ENCODE data around the gene GTPBP1.

DNA sequence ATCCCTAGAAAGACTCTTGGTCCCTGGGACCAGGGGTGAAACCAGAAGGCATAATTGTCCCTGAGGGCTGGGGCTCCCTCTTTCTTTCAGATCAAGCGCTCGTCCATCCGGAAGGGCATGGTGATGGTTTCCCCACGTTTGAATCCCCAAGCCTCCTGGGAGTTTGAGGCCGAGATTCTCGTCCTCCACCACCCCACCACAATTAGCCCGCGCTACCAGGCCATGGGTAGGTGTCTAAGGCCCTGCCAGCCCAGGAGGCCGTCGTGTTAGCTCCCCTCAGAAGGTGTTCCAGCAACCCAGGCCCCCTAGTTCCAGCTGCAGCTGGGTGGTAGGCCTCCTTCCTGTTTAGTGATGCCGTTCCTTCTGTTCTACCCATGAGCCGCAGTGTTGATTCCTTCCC is 21.4 kb downstream of the GTPBP1 start:
- TF ChIP-seq GATA2 (IDR thresholded peaks at IDR 0.05; ENCODE audit: low read depth, low read length) (no peak), GATA3 (IDR thresholded peaks at IDR 0.05; ENCODE audit: low read depth, low read length) (no peak)
